Upper lobe of left lung (tissue), 6 donors: ENCODE results near the gene CXCL8. TPM values are rescaled to one million over a fixed set of nuclear protein-coding genes. Genes with fewer than 3 reads are reported as not detected.
A peak's percentile ranks its signal among the peaks of the same experiment; 100 is the strongest.

Source experiments
- ATAC-seq, 2 donors: fragments of 200-7000 bp; cut with Tn5 transposase; one replicate each; pipeline ENCODE4 v1.9.1; 2022; ENCODE audit warnings: mild to moderate bottlenecking in 2 of 2, moderate library complexity in 2 of 2; ENCODE audit not compliant: low FRiP score in 2 of 2
- DNase-seq, 2 donors: peaks; one replicate each; pipeline ENCODE4 v3.0.0-alpha.2; 2019 to 2020
- H3K27ac ChIP-seq, 4 donors: fragments of 200-600 bp; sonication (generic); one replicate each; pipeline ENCODE4 v1.5.1; 2016 to 2019
- H3K27me3 ChIP-seq, 4 donors: fragments of 200-600 bp; sonication (generic); one replicate each; pipeline ENCODE4 v1.5.1; 2017 to 2019
- H3K36me3 ChIP-seq, 4 donors: fragments of 200-600 bp; sonication (generic); one replicate each; pipeline ENCODE4 v1.5.1; 2016 to 2019
- H3K4me1 ChIP-seq, 4 donors: fragments of 200-600 bp; sonication (generic); one replicate each; pipeline ENCODE4 v1.5.1; 2018 to 2019
- H3K4me3 ChIP-seq, 4 donors: fragments of 200-600 bp; sonication (generic); one replicate each; pipeline ENCODE4 v1.5.1; 2017 to 2019; ENCODE audit warnings: mild to moderate bottlenecking in 2 of 4, moderate library complexity in 1 of 4
- H3K9me3 ChIP-seq, 4 donors: fragments of 200-600 bp; sonication (generic); one replicate each; pipeline ENCODE4 v1.5.1; 2018 to 2019
- EP300 ChIP-seq, 4 donors: sonication (generic); formaldehyde crosslinking; IDR thresholded peaks; one replicate each; pipeline ENCODE4 v1.5.1; 2017; ENCODE audit warnings: antibody characterized with exemption in 4 of 4, control low read depth in 2 of 4
- POLR2A ChIP-seq, 4 donors: fragments of 450-650 bp; IDR thresholded peaks; one replicate each; pipeline ENCODE4 v1.5.1; 2016 to 2017; ENCODE audit warnings: antibody characterized with exemption in 4 of 4, mild to moderate bottlenecking in 2 of 4
- POLR2AphosphoS5 ChIP-seq, 2 donors: sonication (generic); formaldehyde crosslinking; IDR thresholded peaks; one replicate each; pipeline ENCODE4 v1.5.1; 2017; ENCODE audit warnings: antibody characterized with exemption in 2 of 2
- WGBS, 2 donors: methylation state at CpG; one replicate each; pipeline ENCODE4 v1.1.5; 2017 to 2018; 5-methylcytosine and 5-hydroxymethylcytosine counted together
- total RNA-seq, 6 donors: library from RNA; depleted of rRNA in 4 of 6; stranded (reverse); fragments of >200 nt in 4 of 6; gene quantifications; one replicate each; pipeline versions ENCODE4 v1.1.0 to v1.2.1, GENCODE V29; 2016 to 2021
- TF ChIP-seq, protein P1 (sequence below), 6 experiments: fragments of 450-650 bp in 4 of 6; fragments of 200-600 bp in 2 of 6; sonication (generic) in 2 of 6; IDR thresholded peaks; one replicate each; pipeline ENCODE4 v1.5.1; 2016 to 2019; ENCODE audit warnings: antibody characterized with exemption in 6 of 6
- donor health status: DM: no; HTN: no; CAD: no; lungs with moderate emphysema.
- donor health status: DM: no; HTN: yes; CAD: no; lungs with severe emphysema.

CXCL8 gene
- total RNA-seq, 6 donors from 2014 or later, result 3.7 to 35.6 (median 12.2) TPM

DNA sequence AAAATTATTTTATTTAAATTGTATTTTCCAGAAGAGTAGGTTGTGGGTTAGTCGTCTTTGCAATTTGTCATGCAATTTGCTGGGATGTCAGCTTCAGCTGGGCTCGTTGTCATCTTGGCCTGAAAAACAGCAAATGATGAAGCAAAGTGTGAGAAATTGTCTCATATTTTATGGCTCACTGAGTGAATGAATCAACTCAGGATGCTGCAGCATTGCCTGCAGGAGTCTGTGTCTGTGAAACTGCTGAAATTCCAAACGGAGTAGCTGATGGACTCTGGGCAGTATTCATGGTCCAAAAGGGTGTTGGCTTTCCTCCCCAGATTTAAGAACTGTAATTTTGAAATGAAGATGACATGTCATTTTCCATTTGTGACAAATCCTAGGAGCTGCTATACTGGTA, 37.2 kb downstream of the CXCL8 start:
- no peaks in the 10 kb centered on the region for H3K9me3 ChIP-seq
- TF ChIP-seq EP300 (IDR thresholded peaks at IDR 0.05) (no peak), POLR2AphosphoS5 (IDR thresholded peaks at IDR 0.05) (no peak), POLR2A (IDR thresholded peaks at IDR 0.05) (no peak)
- TF ChIP-seq, protein P1, sequence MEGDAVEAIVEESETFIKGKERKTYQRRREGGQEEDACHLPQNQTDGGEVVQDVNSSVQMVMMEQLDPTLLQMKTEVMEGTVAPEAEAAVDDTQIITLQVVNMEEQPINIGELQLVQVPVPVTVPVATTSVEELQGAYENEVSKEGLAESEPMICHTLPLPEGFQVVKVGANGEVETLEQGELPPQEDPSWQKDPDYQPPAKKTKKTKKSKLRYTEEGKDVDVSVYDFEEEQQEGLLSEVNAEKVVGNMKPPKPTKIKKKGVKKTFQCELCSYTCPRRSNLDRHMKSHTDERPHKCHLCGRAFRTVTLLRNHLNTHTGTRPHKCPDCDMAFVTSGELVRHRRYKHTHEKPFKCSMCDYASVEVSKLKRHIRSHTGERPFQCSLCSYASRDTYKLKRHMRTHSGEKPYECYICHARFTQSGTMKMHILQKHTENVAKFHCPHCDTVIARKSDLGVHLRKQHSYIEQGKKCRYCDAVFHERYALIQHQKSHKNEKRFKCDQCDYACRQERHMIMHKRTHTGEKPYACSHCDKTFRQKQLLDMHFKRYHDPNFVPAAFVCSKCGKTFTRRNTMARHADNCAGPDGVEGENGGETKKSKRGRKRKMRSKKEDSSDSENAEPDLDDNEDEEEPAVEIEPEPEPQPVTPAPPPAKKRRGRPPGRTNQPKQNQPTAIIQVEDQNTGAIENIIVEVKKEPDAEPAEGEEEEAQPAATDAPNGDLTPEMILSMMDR (IDR thresholded peaks at IDR 0.05), result no peak
- DNase-seq, result no peak
- H3K4me1 ChIP-seq, result peaks cover 0 to 15% (median 10%) of the 10 kb centered on the region in 4 donors
- WGBS, 2 donors, result 58 to 75% methylated on average over 3 of the region's 3 CpGs
- no peak overlapping the region for H3K27ac ChIP-seq
- no peaks in the 10 kb centered on the region for H3K27me3 ChIP-seq
- peak in 1 of 2 donors; percentile 62 for ATAC-seq
- no peaks in the 10 kb centered on the region for H3K36me3 ChIP-seq
- H3K4me3 ChIP-seq, result no peak overlapping the region

- no peak for ATAC-seq
- no peaks in the 10 kb centered on the region for H3K36me3 ChIP-seq
- no peak for TF ChIP-seq POLR2AphosphoS5 (IDR thresholded peaks at IDR 0.05)
- no peak for TF ChIP-seq EP300 (IDR thresholded peaks at IDR 0.05)
- no peak for TF ChIP-seq POLR2A (IDR thresholded peaks at IDR 0.05)
- TF ChIP-seq, protein P1 (IDR thresholded peaks at IDR 0.05), result no peak
- no peak for DNase-seq
- WGBS, 2 donors, result 84 to 89% methylated on average over 1 of the region's 1 CpG
- no peak overlapping the region for H3K27ac ChIP-seq
- H3K27me3 ChIP-seq, result no peaks in the 10 kb centered on the region
- H3K9me3 ChIP-seq, result no peaks in the 10 kb centered on the region
- H3K4me1 ChIP-seq, result peaks cover 0 to 15% (median 10%) of the 10 kb centered on the region in 4 donors
- H3K4me3 ChIP-seq, result no peak overlapping the region
Observed at GRCh38 chr4:73780243-73780642, 39.9 kb downstream of the CXCL8 start.

DNA sequence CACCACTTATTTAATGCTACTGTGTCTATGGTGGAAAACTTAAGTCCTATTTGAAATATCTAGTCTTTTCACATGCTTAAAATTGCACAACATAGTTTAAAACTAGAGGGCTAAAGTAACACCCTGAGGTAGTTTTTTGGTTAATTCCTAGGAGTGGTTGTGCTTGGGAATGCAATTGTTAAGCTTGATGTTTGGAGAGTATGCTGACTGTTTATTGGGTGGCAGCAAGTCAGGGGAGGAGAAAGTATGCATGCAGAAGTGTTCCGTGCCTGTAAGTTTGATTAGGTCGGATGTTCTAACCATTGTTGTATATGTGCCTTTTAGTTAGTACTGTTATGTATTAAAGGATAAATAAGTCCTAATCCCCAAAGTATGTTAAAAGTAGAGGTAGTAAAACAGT, 40.5 kb downstream of the CXCL8 start:
- Histone ChIP-seq H3K36me3 (no peaks in the 10 kb centered on the region), H3K9me3 (no peaks in the 10 kb centered on the region), H3K4me3 (no peak overlapping the region), H3K27ac (no peak overlapping the region), H3K27me3 (no peaks in the 10 kb centered on the region), H3K4me1 (peaks cover 0 to 12% (median 9%) of the 10 kb centered on the region in 4 donors)
- 42 to 65% methylated on average over 2 of the region's 2 CpGs for WGBS, 2 donors
- DNase-seq (no peak), ATAC-seq (no peak)
- TF ChIP-seq POLR2A (IDR thresholded peaks at IDR 0.05) (no peak), EP300 (IDR thresholded peaks at IDR 0.05) (no peak), POLR2AphosphoS5 (IDR thresholded peaks at IDR 0.05) (no peak)
- TF ChIP-seq, protein P1 (IDR thresholded peaks at IDR 0.05), result no peak

GRCh38 chr4:73788411-73788810, 48.0 kb downstream of the CXCL8 start:
- Histone ChIP-seq H3K27ac (no peak overlapping the region), H3K4me3 (no peak overlapping the region), H3K36me3 (no peaks in the 10 kb centered on the region), H3K4me1 (no peaks in the 10 kb centered on the region), H3K9me3 (no peaks in the 10 kb centered on the region), H3K27me3 (no peaks in the 10 kb centered on the region)
- no peak for DNase-seq
- whole genome bisulfite sequencing, 2 donors, result 61 to 63% methylated on average over 2 of the region's 2 CpGs
- no peak for ATAC-seq
- TF ChIP-seq, protein P1 (IDR thresholded peaks at IDR 0.05), result no peak
- TF ChIP-seq POLR2AphosphoS5 (IDR thresholded peaks at IDR 0.05), result no peak
- TF ChIP-seq EP300 (IDR thresholded peaks at IDR 0.05), result no peak
- no peak for TF ChIP-seq POLR2A (IDR thresholded peaks at IDR 0.05)

Other genes starting within 250 kb of the CXCL8 start
- 1 to 10 TPM; 1.1 to 8.3 (median 1.7) TPM for gene RASSF6, start 120.1 kb upstream of the CXCL8 start, total RNA-seq
- 10 to 100 TPM in 1 of 6 donors, 1 to 10 TPM in 1, under 1 TPM in 3, not detected in 1; 0.29 to 19.7 (median 0.71) TPM for gene CXCL6, start 96.1 kb downstream of the CXCL8 start, total RNA-seq
- not detected for gene PF4V1, start 112.7 kb downstream of the CXCL8 start, total RNA-seq
- gene CXCL1, start 128.8 kb downstream of the CXCL8 start, total RNA-seq, result 10 to 100 TPM in 4 of 6 donors, 1 to 10 TPM in 2; 4.3 to 40.0 (median 12.1) TPM
- 10 to 100 TPM in 3 of 6 donors, 1 to 10 TPM in 1, under 1 TPM in 1, not detected in 1; 0.77 to 29.3 (median 19.2) TPM for gene PF4, start 241.5 kb downstream of the CXCL8 start, total RNA-seq
- 10 to 100 TPM in 1 of 6 donors, 1 to 10 TPM in 4, not detected in 1; 1.4 to 32.2 (median 6.0) TPM for gene PPBP, start 247.6 kb downstream of the CXCL8 start, total RNA-seq